SK-N-SH (cell line): ENCODE results near the gene PLB1. TPM values are rescaled to one million over a fixed set of nuclear protein-coding genes. Genes with fewer than 3 reads are reported as not detected.

Experiments
- CTCF ChIA-PET: fragments of 300-600, 350-600 bp; formaldehyde crosslinking; extraction: SDS; loops from one replicate; lab custom pipeline; 2021; lab: Yijun Ruan, JAX
- POLR2A ChIA-PET: fragments of 350-600 bp; sonication (Branson Sonifier 250); formaldehyde crosslinking; extraction: SDS; loops from one replicate; lab custom pipeline; 2020; ENCODE audit warnings: antibody characterized with exemption, inconsistent platforms; lab: Yijun Ruan, JAX
- DNase-seq: peaks from one replicate; pipeline ENCODE4 v3.0.0; 2012
- H2AFZ ChIP-seq: fragments of 200-600 bp; sonication (generic); 2 replicates; pipeline ENCODE4 v1.8.1; 2016; ENCODE audit warnings: antibody characterized with exemption, mild to moderate bottlenecking, low read depth
- H3F3A ChIP-seq: fragments of 200-600 bp; sonication (generic); replicated peaks from 2 replicates; pipeline ENCODE3; 2016; ENCODE audit warnings: antibody characterized with exemption, mild to moderate bottlenecking; ENCODE audit not compliant: insufficient read depth
- H3K27ac ChIP-seq, 2 experiments: fragments of 200-500 bp in 1 of 2; fragments of 200-600 bp in 1 of 2; sonication (Bioruptor generic) in 1 of 2; sonication (generic), shearing (Covaris generic) in 1 of 2; 2 replicates each; pipeline versions ENCODE4 v1.5.1 to v1.6.1; 2014 to 2016; ENCODE audit warnings: low read depth in 2 of 2, inconsistent platforms in 1 of 2, low read length in 1 of 2, mild to moderate bottlenecking in 1 of 2, mixed read lengths in 1 of 2
- H3K27me3 ChIP-seq: fragments of 200-600 bp; sonication (generic), shearing (Covaris generic); 2 replicates; pipeline ENCODE4 v1.6.1; 2016; ENCODE audit warnings: mixed run types; ENCODE audit not compliant: insufficient read depth
- H3K36me3 ChIP-seq, 2 experiments: fragments of 200-500 bp in 1 of 2; fragments of 200-600 bp in 1 of 2; sonication (Bioruptor generic) in 1 of 2; sonication (generic) in 1 of 2; replicated peaks in 1 of 2; 2 replicates each; pipeline versions ENCODE3 to v1.5.1; 2014 to 2016; ENCODE audit warnings: low read length in 1 of 2, mild to moderate bottlenecking in 1 of 2; ENCODE audit not compliant: insufficient read depth in 2 of 2, control insufficient read depth in 1 of 2
- H3K4me1 ChIP-seq, 2 experiments: fragments of 200-500 bp in 1 of 2; fragments of 200-600 bp in 1 of 2; sonication (Bioruptor generic) in 1 of 2; sonication (generic), shearing (Covaris generic) in 1 of 2; 2 replicates each; pipeline versions ENCODE4 v1.5.1 to v1.6.1; 2014 to 2016; ENCODE audit warnings: low read depth in 1 of 2, low read length in 1 of 2, mixed run types in 1 of 2; ENCODE audit not compliant: insufficient read depth in 2 of 2, control insufficient read depth in 1 of 2
- H3K4me2 ChIP-seq: fragments of 200-600 bp; sonication (generic), shearing (Covaris generic); 2 replicates; pipeline ENCODE4 v1.6.1; 2017; ENCODE audit warnings: mixed run types
- H3K4me3 ChIP-seq, 2 experiments: fragments of 200-500 bp in 1 of 2; fragments of 200-600 bp in 1 of 2; sonication (Bioruptor generic) in 1 of 2; sonication (generic), shearing (Covaris generic) in 1 of 2; 2 replicates each; pipeline versions ENCODE4 v1.5.1 to v1.8.1; 2014 to 2016; ENCODE audit warnings: low read depth in 2 of 2, inconsistent platforms in 1 of 2, low read length in 1 of 2, mild to moderate bottlenecking in 1 of 2, mixed read lengths in 1 of 2, moderate library complexity in 1 of 2
- H3K79me2 ChIP-seq: fragments of 200-600 bp; sonication (generic); 2 replicates; pipeline ENCODE4 v1.8.1; 2017; ENCODE audit warnings: mild to moderate bottlenecking; ENCODE audit not compliant: insufficient read depth
- H3K9ac ChIP-seq: fragments of 200-600 bp; sonication (generic); 2 replicates; pipeline ENCODE4 v1.6.1; 2017; ENCODE audit warnings: mixed run types
- H3K9me2 ChIP-seq: fragments of 200-600 bp; sonication (generic); 2 replicates; pipeline ENCODE4 v1.6.1; 2017; ENCODE audit warnings: mixed run types
- H3K9me3 ChIP-seq: fragments of 200-600 bp; sonication (generic); 2 replicates; pipeline ENCODE4 v1.6.1; 2017; ENCODE audit warnings: mixed run types, mild to moderate bottlenecking, moderate library complexity
- H4K20me1 ChIP-seq: fragments of 200-600 bp; sonication (generic); 2 replicates; pipeline ENCODE4 v1.6.1; 2017; ENCODE audit warnings: mild to moderate bottlenecking, mixed run types; ENCODE audit not compliant: insufficient read depth
- CTCF ChIP-seq: fragments of 200-600 bp; sonication (generic); IDR thresholded peaks from 2 replicates; pipeline ENCODE4 v1.6.1; 2017; ENCODE audit warnings: antibody characterized with exemption, mild to moderate bottlenecking, moderate library complexity
- FOSL2 ChIP-seq: IDR thresholded peaks from 2 replicates; pipeline ENCODE4 v1.4.0; 2012; ENCODE audit warnings: low read depth, mild to moderate bottlenecking, moderate library complexity, borderline replicate concordance
- FOXJ3 ChIP-seq: sonication (generic); formaldehyde crosslinking; IDR thresholded peaks from 2 replicates; pipeline ENCODE4 v1.5.1; 2020; ENCODE audit warnings: mild to moderate bottlenecking, missing genetic modification reagents
- FOXM1 ChIP-seq: IDR thresholded peaks from 2 replicates; pipeline ENCODE4 v1.4.0; 2012; ENCODE audit warnings: low read depth, mild to moderate bottlenecking
- GATA2 ChIP-seq: sonication (generic); formaldehyde crosslinking; IDR thresholded peaks from 2 replicates; pipeline ENCODE4 v1.5.0; 2020; ENCODE audit warnings: mild to moderate bottlenecking, missing genetic modification reagents
- IRF3 ChIP-seq: fragments of 150-350 bp; IDR thresholded peaks from 2 replicates; pipeline ENCODE4 v1.6.1; 2016; ENCODE audit warnings: mild to moderate bottlenecking, low read depth, low read length
- NFIC ChIP-seq: IDR thresholded peaks from 2 replicates; pipeline ENCODE4 v1.4.0; 2012; ENCODE audit warnings: borderline replicate concordance
- NRF1 ChIP-seq: IDR thresholded peaks from 2 replicates; pipeline ENCODE4 v1.6.1; 2012; ENCODE audit warnings: low read depth, mild to moderate bottlenecking, low read length
- PBX3 ChIP-seq: IDR thresholded peaks from 2 replicates; pipeline ENCODE4; 2012
- RAD21 ChIP-seq: IDR thresholded peaks from 2 replicates; pipeline ENCODE4 v1.6.1; 2012; ENCODE audit warnings: mild to moderate bottlenecking, low read length
- RFX5 ChIP-seq: IDR thresholded peaks from 2 replicates; pipeline ENCODE4 v1.6.1; 2012; ENCODE audit warnings: mild to moderate bottlenecking, improper control_type of control experiment, low read length
- RXRA ChIP-seq: IDR thresholded peaks from 2 replicates; pipeline ENCODE4 v1.4.0; 2012; ENCODE audit warnings: low read depth, mild to moderate bottlenecking, borderline replicate concordance
- TAF1 ChIP-seq: IDR thresholded peaks from 2 replicates; pipeline ENCODE4 v1.6.1; 2012; ENCODE audit warnings: low read depth, mild to moderate bottlenecking, low read length, moderate library complexity, borderline replicate concordance
- TCF12 ChIP-seq: IDR thresholded peaks from 2 replicates; pipeline ENCODE4 v1.4.0; 2012
- TEAD4 ChIP-seq: IDR thresholded peaks from 2 replicates; pipeline ENCODE4 v1.4.0; 2012; ENCODE audit warnings: mild to moderate bottlenecking, borderline replicate concordance; ENCODE audit not compliant: insufficient read depth
- USF2 ChIP-seq: fragments of 150-350 bp; IDR thresholded peaks from 2 replicates; pipeline ENCODE4 v1.6.1; 2017; ENCODE audit warnings: antibody characterized with exemption, low read length, low read depth, borderline replicate concordance
- YY1 ChIP-seq: IDR thresholded peaks from 2 replicates; pipeline ENCODE4 v1.4.0; 2012; ENCODE audit warnings: low read depth, mild to moderate bottlenecking
- WGBS: methylation state at CpG from one replicate; pipeline ENCODE4 v1.1.6; 2017; ENCODE audit warnings: low lambda C conversion rate; 5-methylcytosine and 5-hydroxymethylcytosine counted together
- polyA plus RNA-seq, 3 experiments: library from polyadenylated mRNA; depleted of rRNA; stranded (reverse); fragments of >200 nt; gene quantifications; 2 replicates each; pipeline ENCODE4 v1.2.3, GENCODE V29; 2012
- TF ChIP-seq, protein P1 (sequence below): IDR thresholded peaks from 2 replicates; pipeline ENCODE4 v1.4.0; 2012; ENCODE audit warnings: low read depth

The PLB1 gene
- polyA plus RNA-seq, 1 of the 3 experiments (the other 2 are of a cell fraction): 0.10 TPM

- TF ChIP-seq, protein P1, sequence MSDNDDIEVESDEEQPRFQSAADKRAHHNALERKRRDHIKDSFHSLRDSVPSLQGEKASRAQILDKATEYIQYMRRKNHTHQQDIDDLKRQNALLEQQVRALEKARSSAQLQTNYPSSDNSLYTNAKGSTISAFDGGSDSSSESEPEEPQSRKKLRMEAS: no peak
- no peak for TF ChIP-seq GATA2
- TF ChIP-seq USF2: no peak
- TF ChIP-seq PBX3: peak; percentile 67
- TF ChIP-seq RAD21: no peak
- TF ChIP-seq TCF12: peak; percentile 17; the same call in 1 of the 2 replicates
- TF ChIP-seq FOSL2: peak; percentile 41; the same call in 1 of the 2 replicates
- no peak for TF ChIP-seq TEAD4
- TF ChIP-seq YY1: no peak
- H3K4me2 ChIP-seq: no peak overlapping the region
- H3K9ac ChIP-seq: no peak overlapping the region
- peaks cover 4 to 7% of the 10 kb centered on the region in 2 experiments; a peak in 2 of 4 replicates for H3K4me1 ChIP-seq
- peaks cover 3% of the 10 kb centered on the region for H3F3A ChIP-seq
- peak overlapping the region; percentile 65; the same call in 1 of the 2 replicates for H2AFZ ChIP-seq
- no peaks in the 10 kb centered on the region for H3K79me2 ChIP-seq
- no peaks in the 10 kb centered on the region for H3K27me3 ChIP-seq
- peak overlapping the region; percentile 23 to 42; a peak in 3 of 4 replicates for H3K27ac ChIP-seq
- H3K9me2 ChIP-seq: no peaks in the 10 kb centered on the region
- POLR2A ChIA-PET: no interaction called here
- 53% methylated on average over 11 of the region's 11 CpGs for WGBS
- no peaks in the 10 kb centered on the region for H4K20me1 ChIP-seq
- H3K4me3 ChIP-seq: no peak overlapping the region
- no peaks in the 10 kb centered on the region for H3K36me3 ChIP-seq
- DNase-seq: peak; percentile 43
- H3K9me3 ChIP-seq: no peaks in the 10 kb centered on the region
- CTCF ChIA-PET: no interaction called here
Measured at GRCh38 chr2:28643911-28644334, 148.1 kb downstream of the PLB1 start.

DNA sequence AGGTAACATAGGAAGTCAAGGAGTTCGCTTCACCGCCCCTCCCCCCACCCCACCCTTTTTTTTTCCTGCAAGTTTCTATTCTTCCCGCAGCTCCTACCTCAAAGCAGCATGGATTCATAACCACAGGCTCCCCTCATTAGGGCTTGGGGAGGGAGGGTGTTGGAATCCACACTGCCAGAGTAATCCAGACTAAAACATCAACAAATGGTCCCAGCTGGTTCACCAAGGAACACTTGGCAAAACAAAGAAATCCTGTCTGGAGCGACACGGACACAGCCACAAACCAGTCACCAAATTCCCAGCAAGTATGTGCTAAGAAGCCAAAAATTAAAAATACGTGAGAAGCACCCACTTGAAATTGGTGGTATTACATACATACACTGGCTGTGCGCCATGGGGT lies 148.9 kb downstream of the PLB1 start:
- H3K79me2 ChIP-seq: no peaks in the 10 kb centered on the region
- 95% methylated on average over 7 of the region's 7 CpGs for WGBS
- no peak overlapping the region for H3K4me2 ChIP-seq
- H3K9me3 ChIP-seq: no peaks in the 10 kb centered on the region
- H3K4me3 ChIP-seq: no peak overlapping the region
- H3K9me2 ChIP-seq: no peaks in the 10 kb centered on the region
- H3K9ac ChIP-seq: no peak overlapping the region
- H3K36me3 ChIP-seq: no peaks in the 10 kb centered on the region
- no peak overlapping the region for H2AFZ ChIP-seq
- DNase-seq: no peak
- H3K27ac ChIP-seq: no peak overlapping the region; a peak in 1 of 4 replicates
- peaks cover 6 to 16% of the 10 kb centered on the region in 2 experiments; a peak in 3 of 4 replicates for H3K4me1 ChIP-seq
- ChIA-PET POLR2A (no interaction called here), CTCF (interaction anchor here (1.5 kb wide), 1 partner anchor 52 kb away, joined by 4 read pairs; no protein-coding TSS in a partner anchor)
- H3K27me3 ChIP-seq: no peaks in the 10 kb centered on the region
- no peaks in the 10 kb centered on the region for H4K20me1 ChIP-seq
- H3F3A ChIP-seq: peaks cover 3% of the 10 kb centered on the region
- TF ChIP-seq USF2 (no peak), RAD21 (no peak), FOXM1 (no peak), PBX3 (no peak), RXRA (no peak), TEAD4 (no peak), IRF3 (no peak), CTCF (no peak), TAF1 (no peak), NFIC (no peak), RFX5 (no peak), NRF1 (no peak), FOXJ3 (CRISPR knock-in tag) (no peak)
